ENCODE measurements around the gene STMP1.

- TF ChIP-seq POLR2A (IDR thresholded peaks at IDR 0.05): no peak
- no peak for TF ChIP-seq CTCF (IDR thresholded peaks at IDR 0.05)
Observed at GRCh38 chr7:135647755-135648154, 14.6 kb upstream of the STMP1 start.
